Left kidney (tissue), 2 donors: ENCODE results near the gene SLC52A3. TPM values are rescaled to one million over a fixed set of nuclear protein-coding genes. Genes with fewer than 3 reads are reported as not detected.

Experiments used
- DNase-seq: peaks from one replicate; pipeline ENCODE4 v3.0.0-alpha.2; 2013
- polyA plus RNA-seq: library from polyadenylated mRNA; unstranded; fragments of 120-200 nt; gene quantifications from one replicate; pipeline ENCODE4 v1.2.1, GENCODE V29; 2013; ENCODE audit not compliant: insufficient read length

Gene SLC52A3
- polyA plus RNA-seq, 1 donor: 4.0 TPM

DNA sequence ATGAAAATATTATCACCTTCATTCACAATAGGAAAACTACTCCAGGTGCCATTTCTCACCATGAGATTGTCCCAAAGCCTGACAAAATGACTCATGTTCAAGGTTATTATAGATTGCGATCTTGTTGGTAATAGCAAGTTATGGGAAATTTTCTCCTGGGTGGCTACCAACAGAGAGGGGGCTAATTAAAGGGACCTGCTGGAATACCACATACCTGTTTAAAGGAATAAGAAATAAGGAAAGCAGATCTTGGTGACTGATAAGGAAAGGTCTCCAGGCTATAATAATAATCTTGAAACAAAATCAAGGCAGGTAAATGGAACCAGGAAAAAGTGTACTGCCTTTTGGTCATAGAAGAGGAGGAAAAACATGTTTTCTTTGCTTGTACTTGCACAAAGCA lies 1.4 kb downstream of the SLC52A3 start:
- no peak for DNase-seq

DNA sequence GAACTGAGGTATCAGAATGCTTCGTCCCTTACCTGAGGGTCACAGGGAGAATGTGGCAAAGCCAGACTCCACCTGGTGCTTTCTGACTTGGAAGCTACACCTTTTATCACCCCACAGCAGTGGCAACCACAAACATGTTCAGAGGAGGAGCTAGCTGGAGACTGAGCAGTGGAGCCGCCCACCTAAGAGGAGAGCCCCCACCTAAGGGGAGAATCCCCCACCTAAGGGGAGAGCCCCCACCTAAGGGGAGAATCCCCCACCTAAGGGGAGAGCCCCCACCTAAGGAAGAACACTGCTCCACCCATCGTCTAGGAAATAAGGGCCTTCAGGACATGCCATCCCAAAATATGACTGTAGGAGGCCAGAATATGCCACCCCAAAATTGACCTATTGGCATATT lies 4.0 kb downstream of the SLC52A3 start:
- no peak for DNase-seq

DNA sequence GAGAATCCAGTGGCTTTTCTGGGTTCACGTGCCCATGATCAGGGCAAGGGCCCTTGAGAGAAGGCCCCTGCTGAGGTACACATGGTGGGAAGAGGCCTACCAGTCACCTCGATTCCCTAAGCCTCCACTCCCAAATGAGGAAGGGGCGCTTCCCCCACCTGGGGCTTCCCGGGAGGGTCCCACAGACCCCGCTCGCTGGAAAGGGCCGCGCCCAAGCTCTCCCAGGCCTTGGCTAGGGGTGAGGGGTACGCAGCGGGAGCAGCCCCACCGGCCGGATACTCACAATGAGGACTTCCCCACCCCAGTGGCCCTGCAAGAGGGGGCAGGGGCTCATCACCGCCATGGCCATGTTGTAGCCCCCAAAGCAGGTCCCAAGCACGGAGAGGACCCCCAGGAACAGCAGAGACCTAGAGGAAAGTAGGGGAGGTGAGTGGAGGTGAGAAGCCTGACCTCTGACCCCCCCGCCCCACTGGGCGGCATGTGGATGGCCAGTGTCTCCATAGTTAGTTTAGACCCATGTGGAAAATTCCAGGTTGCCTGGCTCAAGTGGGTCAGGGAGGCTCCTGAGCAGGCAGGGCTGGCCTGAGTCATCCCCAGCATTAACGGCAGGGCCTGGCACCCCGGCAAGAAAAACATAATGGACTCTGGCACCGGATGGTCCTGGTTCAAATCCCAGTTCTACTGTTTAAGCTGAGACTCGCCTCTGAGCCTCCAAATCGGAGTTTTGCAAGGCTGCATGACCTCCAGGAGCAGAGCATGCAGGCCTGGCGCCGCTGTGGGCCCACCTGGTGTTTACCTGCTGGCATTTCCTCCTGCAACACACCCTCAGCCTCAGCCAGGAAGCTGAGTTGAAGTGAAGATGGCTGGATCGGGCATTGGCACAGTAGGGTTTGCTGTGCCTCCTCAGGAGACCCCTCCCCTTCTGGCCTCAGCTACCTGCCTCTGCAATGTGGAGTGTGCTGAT lies 6.6 kb downstream of the SLC52A3 start:
- no peak for DNase-seq

DNA sequence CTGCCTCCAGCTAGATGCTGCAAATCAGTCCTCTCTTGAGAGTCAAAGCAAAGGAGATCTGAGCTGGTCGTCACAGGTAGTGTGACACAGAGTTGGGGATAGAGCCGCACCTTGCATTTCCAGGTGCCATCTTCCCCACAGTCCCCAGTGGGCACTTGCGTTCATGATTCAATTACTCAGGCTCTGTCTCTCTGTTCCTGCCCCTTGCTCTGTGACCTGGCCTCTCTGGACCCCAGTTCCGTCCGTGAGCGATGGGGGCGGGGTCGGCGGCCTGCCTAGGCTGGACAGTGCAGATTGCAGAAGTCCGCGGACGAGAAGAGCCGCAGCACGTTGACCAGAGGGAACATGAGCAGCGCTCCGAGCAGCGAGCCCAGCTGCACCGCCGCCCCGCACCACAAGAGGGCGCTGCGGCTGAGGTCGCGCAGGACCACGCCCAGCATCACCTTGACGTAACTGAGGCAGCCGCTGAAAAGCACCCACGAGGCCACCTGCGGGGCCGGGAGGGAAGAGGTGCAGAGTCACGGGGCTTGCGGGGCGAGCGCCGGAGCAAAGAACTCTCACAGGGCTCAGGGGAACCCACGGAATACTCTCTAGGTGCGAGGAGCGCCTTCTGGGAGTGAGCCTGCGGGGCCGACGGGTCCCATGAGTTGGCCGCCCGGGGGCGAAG lies 7.4 kb downstream of the SLC52A3 start:
- DNase-seq: no peak

DNA sequence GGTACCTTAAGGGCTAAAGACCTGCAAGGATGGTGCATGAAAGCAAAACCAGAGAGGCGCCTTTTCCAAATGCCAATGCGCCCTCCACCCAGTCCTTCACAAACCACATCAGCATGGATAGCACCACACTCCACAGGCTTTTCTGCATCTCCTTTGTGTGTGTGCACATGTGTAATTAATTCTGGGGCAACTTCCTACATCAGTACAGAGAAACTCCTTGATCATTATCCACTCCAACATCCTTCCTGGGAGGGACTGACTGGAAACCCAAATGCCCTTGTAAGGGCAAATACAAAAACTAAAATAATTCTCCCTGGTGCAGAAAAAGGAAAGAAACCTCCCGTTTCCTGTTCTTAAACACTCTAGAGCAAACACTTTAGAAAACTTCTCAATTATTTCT lies 10.8 kb downstream of the SLC52A3 start:
- no peak for DNase-seq

DNA sequence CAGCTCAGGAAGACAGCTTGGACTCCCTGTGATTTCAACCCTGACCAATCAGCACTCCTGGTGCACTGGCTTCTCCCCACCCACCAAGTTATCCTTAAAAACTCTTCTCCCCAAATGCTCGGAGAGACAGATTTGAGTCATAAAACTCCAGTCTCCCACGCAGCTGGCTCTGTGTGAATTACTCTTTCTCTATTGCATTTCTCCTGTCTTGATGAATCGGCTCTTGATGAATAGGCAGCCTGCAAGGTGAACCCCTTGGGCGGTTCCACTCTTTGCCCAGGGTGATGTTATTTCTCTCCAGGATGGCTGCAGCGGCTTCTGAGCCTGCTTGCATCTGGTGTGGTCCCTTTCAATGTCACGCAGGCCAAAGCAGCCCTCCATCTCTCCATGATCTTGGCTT lies 12.4 kb downstream of the SLC52A3 start:
- DNase-seq: peak; percentile 55

DNA sequence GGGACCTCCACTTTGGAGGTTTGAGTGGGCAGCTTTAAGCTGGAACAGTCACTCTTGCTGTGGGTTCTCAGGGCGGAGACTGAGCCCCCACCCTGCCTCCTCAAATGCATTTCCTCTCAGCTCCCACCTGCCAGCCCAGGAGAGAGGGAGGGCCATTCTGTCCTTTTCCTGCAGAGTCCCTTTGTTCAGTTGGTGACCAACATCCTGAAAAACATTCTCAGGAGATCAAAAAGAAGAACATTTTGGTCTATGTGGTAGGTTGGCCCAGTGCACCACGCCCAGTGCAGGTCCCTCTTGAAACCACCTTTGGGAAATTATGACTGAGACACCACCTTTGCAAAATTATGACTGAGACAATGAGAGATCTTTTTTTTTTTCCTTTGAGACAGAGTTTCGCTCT lies 13.4 kb downstream of the SLC52A3 start:
- DNase-seq: no peak

DNA sequence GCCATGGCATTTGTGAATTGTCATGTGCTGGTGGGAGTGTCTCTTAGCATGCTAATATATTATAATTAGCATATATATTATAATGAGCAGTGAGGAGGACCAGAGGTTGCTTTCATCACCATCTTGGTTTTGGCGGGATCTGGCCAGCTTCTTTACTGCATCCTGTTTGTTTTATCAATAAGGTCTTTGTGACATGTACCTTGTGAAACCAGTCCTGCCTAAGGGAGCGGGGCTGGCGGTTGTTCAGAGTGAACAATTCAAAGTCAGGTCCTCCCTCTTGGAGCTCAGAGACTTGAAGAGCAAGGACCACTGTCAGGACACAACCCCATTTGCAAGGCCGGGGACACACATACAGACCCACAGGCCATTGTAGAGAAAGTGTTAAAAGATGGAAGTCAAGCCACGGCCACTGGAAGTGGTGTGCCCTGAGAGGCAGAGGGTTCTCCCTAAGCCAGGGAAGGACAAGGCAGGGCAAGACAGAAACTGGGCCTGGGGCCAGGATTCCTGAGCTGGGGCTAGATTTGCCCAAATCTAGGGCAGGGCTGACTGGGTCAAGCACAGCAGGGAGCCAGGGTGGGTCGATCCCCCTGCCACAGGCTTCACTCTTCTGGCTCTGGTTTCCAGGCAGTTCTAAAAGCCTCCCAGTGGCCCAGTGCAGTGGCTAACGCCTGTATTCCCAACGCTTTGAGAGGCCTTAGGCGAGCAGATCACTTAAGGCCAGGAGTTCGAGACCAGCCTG lies 14.2 kb downstream of the SLC52A3 start:
- no peak for DNase-seq

DNA sequence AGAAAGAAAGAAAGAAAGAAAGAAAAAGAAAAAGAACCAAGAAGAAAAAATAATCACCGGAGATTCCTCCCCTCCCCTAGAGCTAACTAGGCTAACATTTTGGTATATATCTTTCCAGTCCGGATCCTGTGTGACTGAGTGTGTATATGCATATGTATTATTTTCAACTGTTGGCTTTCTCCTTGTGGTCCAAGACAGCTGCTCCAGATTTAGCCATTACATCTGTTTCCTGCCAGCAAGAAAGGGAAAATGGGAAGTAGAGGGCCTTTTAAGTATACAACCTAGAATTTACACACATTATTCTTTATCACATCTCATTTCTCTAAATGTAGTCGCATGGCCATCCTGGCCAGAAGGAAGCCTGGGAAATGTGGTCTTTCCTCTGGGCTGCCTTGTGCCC lies 15.2 kb downstream of the SLC52A3 start:
- no peak for DNase-seq

DNA sequence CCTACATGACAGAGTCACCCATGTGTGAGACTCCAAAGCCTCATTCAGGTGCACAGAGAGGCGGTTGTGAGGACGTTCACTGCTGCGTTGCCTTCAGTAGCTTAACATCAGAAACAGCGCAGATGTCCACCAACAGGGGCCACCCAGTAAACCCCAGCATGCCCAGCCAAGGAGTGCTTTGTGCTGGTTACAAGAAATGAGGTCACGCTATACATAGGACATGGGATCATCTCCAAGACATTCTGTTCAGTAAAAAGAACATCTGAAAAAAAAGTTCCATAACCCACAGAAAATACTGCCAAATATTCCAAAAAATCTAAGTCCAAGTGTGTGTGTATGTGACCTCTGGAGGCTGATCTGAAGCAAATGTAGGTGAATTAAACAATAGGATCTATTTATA lies 16.0 kb downstream of the SLC52A3 start:
- DNase-seq: no peak

DNA sequence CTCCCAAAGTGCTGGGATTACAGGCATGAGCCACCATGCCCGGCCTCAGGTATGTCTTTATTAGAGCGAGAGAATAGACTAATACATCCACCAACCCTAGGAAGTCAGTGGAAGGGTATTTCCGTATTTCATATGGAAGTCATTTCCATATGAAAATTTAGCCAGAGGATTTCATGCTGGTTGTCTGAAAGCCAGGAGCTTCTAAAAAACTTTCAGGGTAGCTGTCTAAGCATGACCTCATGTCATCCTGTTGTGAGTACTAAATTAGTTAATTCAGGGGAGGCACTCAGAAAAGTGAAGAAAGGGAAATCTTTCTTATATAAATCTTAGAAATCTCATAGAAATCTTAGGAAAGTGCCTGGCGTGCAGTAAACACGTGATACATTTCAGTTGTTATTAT lies 16.5 kb downstream of the SLC52A3 start:
- DNase-seq: no peak

DNA sequence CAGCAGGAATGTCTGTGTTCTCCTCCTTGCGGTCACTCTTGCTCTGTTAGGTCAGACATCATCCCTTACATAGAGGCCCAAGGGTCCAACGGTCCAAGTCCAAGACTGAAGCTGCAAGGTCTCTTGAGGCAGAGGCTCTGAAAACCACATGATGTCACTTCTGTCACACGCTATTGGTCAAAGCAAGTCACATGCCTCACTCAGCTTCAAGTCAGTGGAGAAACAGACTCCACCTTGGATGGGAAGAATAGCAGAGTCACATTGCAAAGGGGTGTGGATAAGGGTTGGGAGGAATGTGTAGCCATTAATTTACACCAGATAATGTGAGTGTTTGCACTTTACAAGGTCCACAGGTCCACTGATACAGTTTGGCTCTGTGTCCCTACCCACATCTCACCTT lies 17.5 kb downstream of the SLC52A3 start:
- DNase-seq: no peak

DNA sequence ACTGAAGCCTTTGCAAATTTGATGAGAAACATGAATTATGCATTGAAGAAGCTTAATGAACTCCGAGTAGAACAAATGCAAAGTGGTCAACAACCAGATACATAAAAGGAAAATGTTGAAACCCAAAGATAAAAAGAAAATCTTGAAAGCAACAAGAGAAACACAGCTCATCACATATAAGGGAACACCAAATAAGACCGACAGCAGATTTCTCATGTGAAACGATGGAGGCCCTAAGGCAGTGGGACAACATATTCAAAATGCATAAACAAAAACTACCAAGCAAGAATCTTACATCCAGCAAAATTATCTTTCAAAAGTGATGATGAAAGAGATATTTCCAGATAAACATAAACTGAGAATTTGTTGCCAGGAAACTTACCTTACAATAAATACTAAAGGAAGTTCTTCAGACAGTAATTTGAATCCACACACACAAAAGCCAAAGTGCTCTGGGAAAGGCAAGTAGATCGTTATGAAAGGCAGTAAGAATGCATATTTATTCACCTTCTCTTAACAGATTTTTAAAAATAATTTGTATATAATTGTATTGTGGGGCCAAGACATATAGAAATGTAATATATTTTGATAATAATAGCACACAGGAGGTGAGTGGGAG lies 22.5 kb downstream of the SLC52A3 start:
- no peak for DNase-seq

DNA sequence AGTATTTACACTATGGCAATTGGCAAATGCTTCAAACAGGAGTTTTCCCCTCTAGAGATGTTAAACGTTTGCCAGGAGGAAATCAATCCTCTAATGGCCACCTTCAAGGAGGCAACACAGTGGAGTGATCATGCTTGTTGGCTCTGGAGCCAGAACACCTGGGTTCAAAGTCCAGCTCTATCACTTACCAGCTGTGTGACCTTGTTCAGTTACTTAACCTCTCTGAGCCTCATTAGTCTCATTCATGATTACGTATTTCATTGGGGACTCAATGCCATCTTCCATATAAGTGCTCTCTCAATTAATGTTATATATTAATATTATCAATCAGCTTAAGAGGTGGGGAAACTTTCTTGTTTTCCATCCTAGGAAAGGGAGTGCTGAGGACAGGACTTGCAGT lies 26.1 kb downstream of the SLC52A3 start:
- no peak for DNase-seq

DNA sequence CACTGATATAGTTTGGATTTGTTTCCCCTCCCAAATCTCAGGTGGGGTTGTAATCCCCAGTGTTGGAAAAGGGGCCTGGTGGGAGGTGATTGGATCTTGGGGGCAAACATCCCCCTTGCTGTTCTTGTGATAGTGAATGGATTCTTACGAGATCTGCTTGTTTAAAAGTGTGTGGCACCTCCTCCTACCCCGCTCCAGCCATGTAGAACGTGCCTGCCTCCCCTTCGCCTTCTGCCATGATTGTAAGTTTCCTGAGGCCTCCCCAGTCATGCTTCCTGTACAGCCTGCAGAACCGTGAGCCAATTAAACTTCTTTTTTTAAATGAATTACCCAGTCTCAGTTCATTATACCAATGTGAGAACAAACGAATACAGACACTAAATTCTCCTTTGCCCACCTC lies 26.7 kb downstream of the SLC52A3 start:
- no peak for DNase-seq

DNA sequence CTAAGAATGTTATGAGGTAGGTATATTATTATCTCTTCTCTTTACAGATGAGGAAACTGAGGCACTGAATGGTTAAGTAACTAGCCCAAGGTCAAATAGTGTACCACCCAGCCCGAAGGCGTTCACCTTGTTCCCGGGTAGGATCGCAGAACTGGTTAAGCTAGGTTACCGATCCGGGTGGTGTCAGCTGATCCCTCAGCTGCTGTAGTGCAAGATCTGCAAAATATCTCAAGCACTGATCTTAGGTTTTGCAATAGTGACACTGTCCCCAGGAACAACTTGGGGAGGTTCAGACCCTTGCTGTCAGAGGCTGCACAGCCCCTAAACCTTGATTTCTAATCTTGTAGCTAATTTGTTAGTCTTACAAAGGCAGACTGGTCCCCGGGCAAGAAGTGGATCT lies 28.1 kb downstream of the SLC52A3 start:
- no peak for DNase-seq

DNA sequence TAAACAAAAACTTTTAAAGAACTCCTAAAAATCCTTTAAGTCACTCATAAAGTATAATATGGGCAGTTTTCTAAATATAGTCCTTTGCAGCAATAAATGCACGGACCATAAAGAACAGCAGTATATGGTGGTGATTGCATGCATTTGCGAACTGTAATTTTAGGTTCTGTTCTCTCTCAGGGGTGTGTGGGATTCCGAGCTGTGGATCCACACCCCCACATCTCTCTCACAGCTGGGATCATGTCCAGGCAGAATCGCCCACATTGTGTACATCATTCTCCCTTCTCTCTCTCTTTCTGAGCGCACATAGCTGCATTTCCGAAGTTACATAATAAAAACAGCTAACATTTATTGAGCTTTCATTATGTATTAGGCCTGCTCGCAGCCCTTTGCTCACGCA lies 28.6 kb downstream of the SLC52A3 start:
- no peak for DNase-seq

DNA sequence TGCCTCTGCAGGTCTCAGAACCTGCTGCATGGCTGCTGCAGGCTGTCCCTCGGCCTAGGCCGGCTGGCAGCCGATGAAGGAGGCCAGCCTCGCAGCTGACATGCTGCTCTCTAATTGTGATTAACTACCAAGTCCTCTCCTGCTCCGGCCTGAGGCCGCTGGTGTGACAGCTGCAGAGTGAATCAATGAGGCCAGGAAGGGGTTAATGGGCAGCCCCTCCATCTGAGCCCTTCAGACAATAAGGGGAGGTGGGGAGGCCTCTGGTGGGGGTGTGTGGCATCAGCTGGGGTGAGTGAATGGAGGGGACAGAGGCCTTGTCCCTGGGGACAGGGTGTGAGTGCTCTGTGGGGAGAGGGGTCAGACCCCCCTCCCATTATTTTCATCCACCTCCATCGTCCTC lies 34.4 kb downstream of the SLC52A3 start:
- no peak for DNase-seq

DNA sequence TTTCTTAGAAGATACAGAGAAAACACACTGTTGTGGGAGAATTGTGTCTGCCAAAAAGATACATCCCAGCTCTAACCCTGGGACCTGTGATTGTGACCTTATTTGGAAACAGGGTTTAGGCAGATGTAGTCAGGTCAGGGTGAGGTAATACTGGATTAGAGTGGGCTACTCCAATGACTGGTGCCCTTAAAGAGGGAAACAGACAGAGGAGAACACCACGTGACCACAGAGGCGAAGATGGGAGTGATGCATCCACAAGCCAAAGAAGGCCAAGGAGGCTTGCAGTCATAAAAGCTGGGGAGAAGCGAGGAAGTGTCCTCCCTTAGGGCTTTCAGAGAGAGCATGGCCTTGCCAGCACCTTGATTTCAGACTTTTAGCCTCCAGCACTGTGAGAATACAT lies 35.6 kb downstream of the SLC52A3 start:
- DNase-seq: no peak

DNA sequence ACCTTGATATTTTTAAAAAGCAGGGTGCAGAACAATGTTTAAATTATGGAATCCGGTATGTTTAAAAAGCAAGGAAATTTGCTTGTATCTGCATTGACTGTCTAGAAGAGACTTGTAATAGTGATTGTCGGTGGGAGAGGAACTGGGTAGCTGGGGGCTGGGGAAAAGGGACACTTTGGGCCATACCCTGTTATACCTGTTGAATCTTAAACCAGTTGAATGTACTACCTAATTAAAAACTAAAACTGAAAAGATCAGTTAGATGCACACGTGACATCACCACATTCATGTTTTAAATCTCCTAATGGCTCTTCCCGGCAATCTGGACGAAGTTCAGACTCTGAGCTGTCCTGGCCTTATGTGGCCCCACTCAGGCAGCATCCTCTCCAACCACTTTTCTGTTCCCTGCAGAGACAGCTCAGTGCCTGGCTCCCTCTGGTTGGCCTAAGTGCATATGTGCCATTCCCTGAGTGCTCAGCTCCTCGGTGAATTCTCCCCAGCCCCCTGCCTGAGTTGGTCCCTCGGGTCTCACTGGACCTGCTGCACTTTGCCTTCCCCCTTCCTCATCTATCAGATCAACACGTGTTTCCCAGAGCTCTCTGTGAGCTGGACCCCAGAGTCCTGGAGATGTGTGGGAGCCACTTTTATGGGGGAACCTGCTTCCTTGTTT lies 36.3 kb downstream of the SLC52A3 start:
- DNase-seq: no peak

DNA sequence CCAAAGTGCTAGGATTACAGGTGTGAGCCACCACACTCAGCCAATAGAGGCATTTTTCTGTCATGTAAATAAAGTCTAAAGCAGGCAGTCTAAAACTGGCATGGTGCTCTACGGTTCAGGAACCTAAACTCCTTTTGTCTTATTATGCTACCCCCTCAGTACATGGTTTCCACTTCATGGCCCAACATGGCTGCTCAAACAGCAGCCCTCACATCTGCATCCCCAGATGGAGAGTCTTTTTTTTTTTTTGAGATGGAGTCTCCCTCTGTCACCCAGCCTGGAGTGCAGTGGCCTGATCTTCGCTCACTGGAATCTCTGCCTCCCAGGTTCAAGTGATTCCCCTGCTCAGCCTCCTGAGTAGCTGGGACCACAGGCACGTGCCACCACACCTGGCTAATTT lies 38.3 kb downstream of the SLC52A3 start:
- no peak for DNase-seq
